ENCODE measurements around the gene RWDD4.

DNA sequence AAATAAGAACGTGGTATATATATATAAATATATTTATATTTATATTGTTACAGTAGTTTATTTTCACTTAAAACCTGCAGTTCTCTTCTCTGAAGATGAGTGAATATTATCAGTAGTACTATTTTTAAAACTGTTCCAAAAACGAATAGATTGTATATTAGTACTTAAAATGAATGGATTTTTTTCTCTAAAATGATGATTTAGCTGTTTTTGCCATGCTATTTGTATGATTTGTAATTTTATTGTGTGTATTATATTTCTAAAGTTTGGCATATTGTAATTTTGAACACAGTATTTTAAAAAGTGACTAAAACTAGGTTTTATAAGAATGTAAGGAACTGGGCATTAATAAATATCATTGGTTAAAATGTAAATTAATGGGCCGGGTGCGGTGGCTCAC lies 22.1 kb upstream of the RWDD4 start:
- TF ChIP-seq E2F5 (CRISPR knock-in tag; IDR thresholded peaks at IDR 0.05) (no peak), ZNF146 (CRISPR knock-in tag; IDR thresholded peaks at IDR 0.05; ENCODE audit: unreplicated experiment) (no peak), ATF2 (CRISPR knock-in tag; IDR thresholded peaks at IDR 0.05) (no peak), YY1 (IDR thresholded peaks at IDR 0.05; ENCODE audit: borderline replicate concordance in 1 of 3, control insufficient read depth in 1 of 3, extremely low read depth in 1 of 3, insufficient read depth in 3 of 3, insufficient read length in 1 of 3, insufficient replicate concordance in 2 of 3, low read depth in 1 of 3, low read length in 2 of 3) (no peak), HMG20B (CRISPR knock-in tag; IDR thresholded peaks at IDR 0.05) (no peak), SRF (CRISPR knock-in tag; IDR thresholded peaks at IDR 0.05) (no peak), CTCF (IDR thresholded peaks at IDR 0.05 in 2 of 3, conservative IDR thresholded peaks at IDR 0.05 in 1 of 3; ENCODE audit: insufficient read depth in 2 of 3, low read depth in 1 of 3, low read length in 3 of 3) (no peak), RAD21 (CRISPR knock-in tag; conservative IDR thresholded peaks at IDR 0.05 in 1 of 2, IDR thresholded peaks at IDR 0.05 in 1 of 2) (no peak), USF2 (CRISPR knock-in tag; IDR thresholded peaks at IDR 0.05) (no peak), BRCA1 (IDR thresholded peaks at IDR 0.05) (no peak), BRCA1 (CRISPR knock-in tag; IDR thresholded peaks at IDR 0.05) (no peak), MNT (conservative IDR thresholded peaks at IDR 0.05) (no peak), KLF16 (IDR thresholded peaks at IDR 0.05) (no peak), HOMEZ (CRISPR knock-in tag; IDR thresholded peaks at IDR 0.05) (no peak)
- TF ChIP-seq, protein P1, sequence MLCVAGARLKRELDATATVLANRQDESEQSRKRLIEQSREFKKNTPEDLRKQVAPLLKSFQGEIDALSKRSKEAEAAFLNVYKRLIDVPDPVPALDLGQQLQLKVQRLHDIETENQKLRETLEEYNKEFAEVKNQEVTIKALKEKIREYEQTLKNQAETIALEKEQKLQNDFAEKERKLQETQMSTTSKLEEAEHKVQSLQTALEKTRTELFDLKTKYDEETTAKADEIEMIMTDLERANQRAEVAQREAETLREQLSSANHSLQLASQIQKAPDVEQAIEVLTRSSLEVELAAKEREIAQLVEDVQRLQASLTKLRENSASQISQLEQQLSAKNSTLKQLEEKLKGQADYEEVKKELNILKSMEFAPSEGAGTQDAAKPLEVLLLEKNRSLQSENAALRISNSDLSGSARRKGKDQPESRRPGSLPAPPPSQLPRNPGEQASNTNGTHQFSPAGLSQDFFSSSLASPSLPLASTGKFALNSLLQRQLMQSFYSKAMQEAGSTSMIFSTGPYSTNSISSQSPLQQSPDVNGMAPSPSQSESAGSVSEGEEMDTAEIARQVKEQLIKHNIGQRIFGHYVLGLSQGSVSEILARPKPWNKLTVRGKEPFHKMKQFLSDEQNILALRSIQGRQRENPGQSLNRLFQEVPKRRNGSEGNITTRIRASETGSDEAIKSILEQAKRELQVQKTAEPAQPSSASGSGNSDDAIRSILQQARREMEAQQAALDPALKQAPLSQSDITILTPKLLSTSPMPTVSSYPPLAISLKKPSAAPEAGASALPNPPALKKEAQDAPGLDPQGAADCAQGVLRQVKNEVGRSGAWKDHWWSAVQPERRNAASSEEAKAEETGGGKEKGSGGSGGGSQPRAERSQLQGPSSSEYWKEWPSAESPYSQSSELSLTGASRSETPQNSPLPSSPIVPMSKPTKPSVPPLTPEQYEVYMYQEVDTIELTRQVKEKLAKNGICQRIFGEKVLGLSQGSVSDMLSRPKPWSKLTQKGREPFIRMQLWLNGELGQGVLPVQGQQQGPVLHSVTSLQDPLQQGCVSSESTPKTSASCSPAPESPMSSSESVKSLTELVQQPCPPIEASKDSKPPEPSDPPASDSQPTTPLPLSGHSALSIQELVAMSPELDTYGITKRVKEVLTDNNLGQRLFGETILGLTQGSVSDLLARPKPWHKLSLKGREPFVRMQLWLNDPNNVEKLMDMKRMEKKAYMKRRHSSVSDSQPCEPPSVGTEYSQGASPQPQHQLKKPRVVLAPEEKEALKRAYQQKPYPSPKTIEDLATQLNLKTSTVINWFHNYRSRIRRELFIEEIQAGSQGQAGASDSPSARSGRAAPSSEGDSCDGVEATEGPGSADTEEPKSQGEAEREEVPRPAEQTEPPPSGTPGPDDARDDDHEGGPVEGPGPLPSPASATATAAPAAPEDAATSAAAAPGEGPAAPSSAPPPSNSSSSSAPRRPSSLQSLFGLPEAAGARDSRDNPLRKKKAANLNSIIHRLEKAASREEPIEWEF (CRISPR knock-in tag; IDR thresholded peaks at IDR 0.05): no peak
